Inferior parietal cortex (tissue), 1 donor: Measurements from ENCODE around the gene BOK.
"Not testable (repeated sequence)": the region's sequence is repeated elsewhere in the genome, so short reads cannot be mapped to it uniquely, and the experiment has no call there.

Experiments
- DNase-seq: peaks from one replicate; pipeline ENCODE4 v3.0.0-alpha.2; 2016; ENCODE audit errors: extremely low spot score

The BOK gene

GRCh38 chr2:241558532-241559322 is at the start of gene BOK:
TSS of gene BOK (plus strand) at chr2:241558745. CDS start at chr2:241559484, 739 bp downstream.
- DNase-seq: no peak

DNA sequence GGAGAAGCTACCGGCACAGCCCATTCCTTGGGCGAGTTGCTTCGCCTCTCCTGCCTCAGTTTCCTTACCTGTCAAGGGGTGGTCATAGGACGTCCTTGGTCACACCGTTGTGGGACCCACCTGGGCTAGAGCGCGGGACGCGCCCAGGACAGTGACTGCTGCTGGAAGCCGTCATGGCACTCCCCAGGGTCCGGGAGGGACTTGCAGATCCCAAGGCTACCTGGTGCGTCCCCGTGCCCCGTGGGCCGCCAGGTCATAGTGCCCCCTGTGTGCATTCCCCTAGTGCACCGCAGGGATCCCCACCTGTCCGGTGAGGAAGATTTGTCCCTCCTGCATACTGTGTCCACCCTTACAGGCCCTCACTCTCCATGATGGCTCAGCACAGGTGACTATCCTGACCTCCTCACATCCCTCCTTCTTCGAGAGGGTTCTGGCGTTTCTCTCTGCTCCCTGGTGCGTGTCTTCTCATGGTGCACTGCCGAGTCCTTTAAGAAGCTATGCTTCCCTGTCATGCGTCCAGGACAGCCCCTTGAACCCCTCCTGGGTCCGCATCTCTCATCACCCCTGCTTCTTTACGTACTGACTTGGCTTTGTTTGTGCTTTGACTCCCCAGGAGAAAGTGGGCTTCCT is 49.3 kb upstream of the BOK start:
- no peak for DNase-seq

DNA sequence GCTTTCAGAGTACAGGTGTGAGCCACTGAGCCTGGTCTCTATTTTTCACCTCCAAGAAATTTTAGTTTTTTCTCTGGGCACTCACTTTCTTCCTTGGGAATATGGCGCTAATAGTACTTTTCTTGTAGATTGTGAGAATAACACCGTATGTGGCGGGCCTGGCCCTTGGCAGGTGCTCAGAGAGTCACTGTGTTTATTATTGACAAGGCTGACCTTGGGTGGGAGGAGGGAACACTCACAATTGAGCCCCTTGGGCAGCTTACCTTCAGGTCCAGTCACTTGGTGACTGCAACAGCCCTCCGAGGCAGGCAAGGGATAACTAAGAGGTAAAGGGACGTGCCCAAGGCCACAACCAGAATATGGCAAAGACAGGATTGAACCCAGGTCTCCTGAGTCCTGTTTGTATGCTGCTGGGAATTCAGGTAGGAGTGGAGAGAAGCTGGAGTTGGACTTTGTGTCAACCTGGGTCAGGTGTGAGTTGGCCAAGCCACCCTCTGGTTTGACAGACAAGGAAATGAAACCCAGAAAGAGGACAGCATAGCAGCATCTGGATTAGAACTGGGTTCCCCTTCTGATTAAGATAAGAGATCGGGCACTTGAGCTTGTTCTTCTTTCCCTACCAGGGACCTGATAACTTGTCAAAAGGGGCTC is 47.3 kb upstream of the BOK start:
- DNase-seq: no peak

GRCh38 chr2:241514553-241514952 is 44.0 kb upstream of the BOK start:
- no peak for DNase-seq

- no peak for DNase-seq
These were observed 43.4 kb upstream of the BOK start for GRCh38 chr2:241514986-241515737.

DNA sequence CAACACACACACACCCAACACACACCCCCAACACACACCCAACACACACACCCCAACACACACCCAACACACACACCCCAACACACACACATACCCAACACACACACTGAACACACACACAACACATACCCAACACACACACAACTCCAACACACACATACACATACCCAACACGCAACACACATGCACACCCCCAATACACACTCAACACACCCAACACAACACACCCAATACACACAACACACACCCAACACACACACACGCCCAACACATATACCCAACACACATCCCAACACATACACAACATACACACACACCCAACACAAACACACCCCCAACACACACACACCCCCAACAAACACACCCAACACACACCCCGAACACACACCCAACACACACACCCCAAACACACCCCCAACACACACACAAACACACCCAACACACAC is 42.0 kb upstream of the BOK start:
- DNase-seq: no peak

- no peak for DNase-seq
These were observed 41.2 kb upstream of the BOK start for GRCh38 chr2:241517297-241517696.

- no peak for DNase-seq
These were observed 38.9 kb upstream of the BOK start for GRCh38 chr2:241519669-241520068.

DNA sequence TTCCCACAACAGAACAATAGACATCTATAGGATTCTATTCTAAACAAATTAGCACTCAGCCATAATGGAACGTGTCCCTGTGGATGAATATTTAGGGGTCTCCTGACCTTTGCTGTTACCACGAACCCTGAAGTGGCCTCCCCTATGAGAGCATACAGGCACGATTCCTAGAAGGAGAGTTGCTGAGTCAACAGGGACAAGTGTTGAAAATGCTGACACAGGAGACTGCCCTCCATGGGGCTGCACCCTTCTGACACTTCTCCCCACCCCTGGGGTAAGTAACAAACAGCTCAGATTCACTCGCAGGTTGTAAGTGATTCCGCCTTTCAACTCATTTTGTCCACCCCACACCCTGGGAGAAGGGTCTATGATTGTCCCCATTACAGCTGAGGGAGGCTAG is 36.1 kb upstream of the BOK start:
- no peak for DNase-seq

- not testable (repeated sequence) for DNase-seq
These were observed 32.4 kb upstream of the BOK start for GRCh38 chr2:241525818-241526780.

DNA sequence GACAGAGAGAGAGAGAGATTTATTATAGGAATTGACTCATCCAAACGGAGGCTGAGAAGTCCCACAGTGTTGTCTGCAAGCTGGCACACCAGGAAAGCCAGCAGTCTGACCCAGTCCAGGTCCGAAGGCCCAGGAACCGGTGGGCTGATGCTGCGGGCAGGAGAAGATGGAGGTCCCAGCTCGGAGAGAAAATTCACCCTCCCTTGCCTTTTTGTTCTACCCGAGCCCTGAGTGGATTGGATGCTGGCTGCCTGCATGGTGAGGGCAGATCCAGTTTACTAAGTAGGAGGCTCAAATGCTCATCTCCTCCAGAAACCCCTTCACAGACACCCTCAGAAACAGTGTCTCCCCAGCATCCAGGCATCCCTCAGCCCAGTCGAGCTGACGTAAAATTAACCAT is 28.0 kb upstream of the BOK start:
- no peak for DNase-seq

GRCh38 chr2:241531161-241531722 is 27.3 kb upstream of the BOK start:
- DNase-seq: no peak

DNA sequence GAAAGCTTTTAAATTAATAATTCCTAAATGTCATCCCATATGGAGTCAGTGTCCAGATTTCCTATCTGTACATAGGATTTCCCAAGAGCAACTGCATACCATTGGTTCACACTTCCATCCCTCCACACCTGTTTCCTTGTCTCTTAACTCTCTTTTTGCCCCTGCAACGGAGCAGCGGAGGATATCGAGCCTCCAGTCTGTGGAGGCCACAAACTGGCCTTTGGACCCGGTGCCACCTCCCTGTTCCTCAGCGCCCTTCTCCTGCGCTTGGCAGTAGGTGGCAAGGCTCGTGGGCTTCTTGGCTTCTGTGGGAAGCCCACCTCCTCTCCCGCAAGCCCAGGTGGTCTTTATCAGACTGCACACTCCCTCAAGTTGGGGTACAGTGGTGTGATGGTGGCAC is 26.4 kb upstream of the BOK start:
- DNase-seq: no peak

DNA sequence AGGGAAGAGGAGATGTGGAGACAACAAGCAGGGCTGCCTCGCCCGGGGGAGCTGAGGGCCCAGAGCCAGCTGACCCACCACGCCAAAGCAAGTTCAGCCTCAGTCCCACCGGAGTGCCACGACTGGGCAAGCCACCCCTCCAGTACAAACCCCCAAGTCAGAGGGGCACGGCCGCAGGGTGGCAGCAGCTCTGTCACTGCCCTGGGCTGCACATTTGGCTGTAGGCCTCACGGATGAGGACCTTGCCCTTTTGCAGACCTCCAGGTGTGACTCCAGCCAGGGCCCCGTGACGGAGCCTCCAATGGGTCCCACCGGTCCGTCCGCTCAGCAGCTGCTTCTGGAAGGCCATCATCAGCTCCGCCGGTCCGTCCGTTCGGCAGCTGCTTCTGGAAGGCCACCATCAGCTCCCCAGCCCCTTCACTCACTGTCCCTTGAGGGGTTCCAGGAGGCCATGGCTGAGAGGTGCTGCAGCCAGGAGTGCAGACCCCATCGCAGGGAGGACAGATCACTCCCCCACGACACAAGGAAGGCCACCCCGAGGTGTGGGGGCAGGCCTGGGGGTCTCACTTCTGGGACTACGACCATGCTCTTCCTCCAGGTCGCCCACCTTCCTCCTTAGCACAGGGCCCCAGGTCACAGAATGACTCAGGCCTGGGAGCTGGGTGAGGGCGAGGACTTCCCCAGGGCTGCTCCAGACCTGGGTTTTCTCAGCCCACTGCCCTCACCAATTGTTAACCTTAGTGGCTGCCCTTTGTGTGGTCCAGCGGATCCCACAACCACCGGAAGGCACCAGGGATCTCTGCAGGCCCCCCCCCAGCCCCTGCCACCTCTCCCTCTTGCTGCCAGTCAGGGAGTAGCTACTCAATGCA is 25.6 kb upstream of the BOK start:
- DNase-seq: no peak

GRCh38 chr2:241534293-241534692 is 24.3 kb upstream of the BOK start:
- DNase-seq: no peak

GRCh38 chr2:241534701-241535375 is 23.7 kb upstream of the BOK start:
- no peak for DNase-seq

DNA sequence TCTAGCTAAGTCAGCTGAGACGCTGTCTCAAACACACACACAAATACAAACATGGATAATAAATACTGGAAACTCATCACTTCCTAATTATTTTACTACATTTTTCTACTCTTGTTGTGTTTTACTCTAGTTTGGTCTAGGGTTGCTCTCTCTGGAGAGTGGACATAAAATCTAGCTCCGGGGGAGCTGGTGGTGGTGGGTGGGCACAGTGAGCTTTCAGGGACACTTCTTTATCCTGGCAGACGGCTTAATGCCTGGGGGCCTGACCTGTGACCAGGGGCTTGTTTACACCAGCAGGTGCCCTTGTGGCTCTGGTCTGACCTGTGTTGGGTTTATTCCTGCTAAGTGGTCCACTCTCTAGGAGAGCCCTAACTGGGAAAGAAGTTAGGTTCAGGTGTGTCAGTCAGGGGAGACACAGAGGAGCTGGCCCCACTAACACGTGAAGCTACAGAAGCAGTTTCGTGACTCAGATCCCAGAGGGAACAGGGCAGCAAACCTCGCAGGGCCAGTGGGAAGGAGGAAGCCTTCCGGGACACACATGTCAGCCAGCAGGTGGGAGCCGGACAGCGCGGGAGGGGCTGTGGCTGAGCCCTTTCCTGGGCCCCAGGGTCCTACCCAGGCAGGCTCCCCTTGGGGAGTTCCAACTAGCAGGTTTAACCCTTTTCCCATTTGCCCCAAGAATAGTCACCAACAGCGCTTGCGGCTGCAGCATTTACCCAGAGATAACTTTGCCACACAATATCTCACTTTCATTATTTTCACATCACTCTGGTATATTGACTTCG is 22.5 kb upstream of the BOK start:
- no peak for DNase-seq
